Activated naive CD4-positive, alpha-beta T cell treated with anti-CD3 and anti-CD28 coated beads for 36 hours (primary cell): Measurements from ENCODE around the gene EPS8. TPM values are rescaled to one million over a fixed set of nuclear protein-coding genes. Genes with fewer than 3 reads are reported as not detected.

Experiments
- CTCF ChIA-PET: fragments of 350-600 bp; sonication (Branson Sonifier 250); formaldehyde crosslinking; loops from one replicate; lab custom pipeline; 2021; ENCODE audit warnings: antibody characterized with exemption; lab: Charles Lee
- DNase-seq: peaks from one replicate; pipeline ENCODE4 v3.0.0-alpha.2; 2020
- H3K27ac Mint-ChIP-seq: one replicate; pipeline ENCODE4 v1.8.0; 2021; ENCODE audit warnings: mild to moderate bottlenecking, mixed read lengths
- H3K27me3 Mint-ChIP-seq: one replicate; pipeline ENCODE4 v1.8.0; 2021; ENCODE audit warnings: low read depth, mixed read lengths
- H3K36me3 Mint-ChIP-seq: one replicate; pipeline ENCODE4 v1.8.0; 2021; ENCODE audit warnings: low read depth, mixed read lengths
- H3K4me1 Mint-ChIP-seq: one replicate; pipeline ENCODE4 v1.8.0; 2021; ENCODE audit warnings: low read depth, mixed read lengths
- H3K4me3 Mint-ChIP-seq: one replicate; pipeline ENCODE4 v1.8.0; 2021; ENCODE audit warnings: mild to moderate bottlenecking, moderate library complexity, mixed read lengths
- H3K9me3 Mint-ChIP-seq: one replicate; pipeline ENCODE4 v1.8.0; 2021; ENCODE audit warnings: mixed read lengths
- intact Hi-C: fragments of 100-400 bp; cut with micrococcal nuclease; formaldehyde crosslinking; loops from one replicate; pipeline ENCODE4 v1.15.1; 2023
- total RNA-seq, 2 experiments: library from RNA; stranded (reverse); gene quantifications; one replicate each; pipeline ENCODE4 v1.2.3, GENCODE V29; 2021

Gene EPS8
- total RNA-seq, 2 experiments from 2014 or later = 3.2 to 5.6 TPM

DNA sequence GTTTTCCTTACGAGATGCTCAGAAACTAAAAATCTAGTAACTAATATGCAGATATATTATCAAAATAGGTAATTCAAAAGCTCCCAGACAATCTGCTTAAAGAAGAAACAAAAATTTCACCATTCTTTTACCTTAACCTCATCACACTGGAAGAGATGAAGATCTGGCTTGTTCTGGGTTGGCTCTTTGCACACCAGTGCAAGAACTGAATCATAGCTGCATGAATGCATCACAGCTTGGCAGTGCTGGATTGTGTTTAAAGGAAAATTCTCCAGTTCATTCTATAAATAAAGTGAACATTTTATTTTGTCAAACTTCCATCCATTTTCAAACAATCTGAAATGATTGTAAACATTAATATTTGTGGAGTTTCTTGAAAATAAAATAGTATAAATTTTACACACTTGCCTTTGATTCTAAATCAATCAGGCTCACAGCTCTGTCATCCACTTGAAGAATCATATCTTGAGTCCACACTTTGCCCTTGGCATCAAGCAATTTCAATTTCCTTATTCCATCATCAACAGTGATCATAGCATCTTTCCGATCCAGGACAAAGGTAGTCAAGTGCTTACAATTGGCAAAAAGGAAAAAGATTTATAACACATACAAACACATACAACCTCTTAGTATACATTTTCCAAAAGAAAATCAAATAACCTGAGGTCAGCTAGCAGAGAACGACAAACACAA lies 119.8 kb downstream of the EPS8 start:
- no peak overlapping the region for H3K27ac Mint-ChIP-seq
- CTCF ChIA-PET = interaction anchor here (1.1 kb wide), 1 partner anchor 9 kb away, joined by 3 read pairs; no protein-coding TSS in a partner anchor
- no peaks in the 10 kb centered on the region for H3K27me3 Mint-ChIP-seq
- intact Hi-C loops = no loop called here
- DNase-seq = no peak
- H3K36me3 Mint-ChIP-seq = no peaks in the 10 kb centered on the region
- H3K4me1 Mint-ChIP-seq = no peaks in the 10 kb centered on the region
- H3K9me3 Mint-ChIP-seq = no peaks in the 10 kb centered on the region
- no peak overlapping the region for H3K4me3 Mint-ChIP-seq

DNA sequence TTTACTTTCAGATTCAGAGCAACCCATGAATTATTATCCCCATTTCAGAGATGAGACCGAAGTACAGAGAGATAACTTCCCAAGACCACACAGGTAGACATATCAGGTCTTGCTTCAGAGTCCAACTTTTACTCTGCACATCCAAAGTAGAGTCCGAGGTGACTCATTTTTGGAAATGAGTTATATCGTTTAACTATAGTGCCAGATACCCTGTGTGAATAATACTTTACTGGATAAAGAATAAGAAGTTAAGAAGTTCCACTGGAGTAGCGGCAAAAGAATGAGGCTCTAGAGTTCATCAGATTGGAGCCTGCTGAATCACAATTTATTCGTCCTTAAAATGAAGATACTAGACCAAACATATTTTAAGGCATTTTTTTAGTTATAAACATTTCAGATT lies 124.7 kb downstream of the EPS8 start:
- intact Hi-C loops = no loop called here
- DNase-seq = no peak
- no peaks in the 10 kb centered on the region for H3K27me3 Mint-ChIP-seq
- CTCF ChIA-PET = no interaction called here
- no peaks in the 10 kb centered on the region for H3K9me3 Mint-ChIP-seq
- H3K27ac Mint-ChIP-seq = no peak overlapping the region
- H3K4me1 Mint-ChIP-seq = no peaks in the 10 kb centered on the region
- H3K4me3 Mint-ChIP-seq = no peak overlapping the region
- H3K36me3 Mint-ChIP-seq = no peaks in the 10 kb centered on the region

GRCh38 chr12:15662983-15663659 lies 126.1 kb downstream of the EPS8 start:
- intact Hi-C loops = no loop called here
- no peak for DNase-seq
- CTCF ChIA-PET = interaction anchor here (0.7 kb wide), 1 partner anchor 198 kb away, joined by 3 read pairs; no protein-coding TSS in a partner anchor
- Mint-ChIP-seq H3K4me3 (no peak overlapping the region), H3K27ac (no peak overlapping the region), H3K36me3 (no peaks in the 10 kb centered on the region), H3K9me3 (no peaks in the 10 kb centered on the region), H3K4me1 (no peaks in the 10 kb centered on the region), H3K27me3 (no peaks in the 10 kb centered on the region)

DNA sequence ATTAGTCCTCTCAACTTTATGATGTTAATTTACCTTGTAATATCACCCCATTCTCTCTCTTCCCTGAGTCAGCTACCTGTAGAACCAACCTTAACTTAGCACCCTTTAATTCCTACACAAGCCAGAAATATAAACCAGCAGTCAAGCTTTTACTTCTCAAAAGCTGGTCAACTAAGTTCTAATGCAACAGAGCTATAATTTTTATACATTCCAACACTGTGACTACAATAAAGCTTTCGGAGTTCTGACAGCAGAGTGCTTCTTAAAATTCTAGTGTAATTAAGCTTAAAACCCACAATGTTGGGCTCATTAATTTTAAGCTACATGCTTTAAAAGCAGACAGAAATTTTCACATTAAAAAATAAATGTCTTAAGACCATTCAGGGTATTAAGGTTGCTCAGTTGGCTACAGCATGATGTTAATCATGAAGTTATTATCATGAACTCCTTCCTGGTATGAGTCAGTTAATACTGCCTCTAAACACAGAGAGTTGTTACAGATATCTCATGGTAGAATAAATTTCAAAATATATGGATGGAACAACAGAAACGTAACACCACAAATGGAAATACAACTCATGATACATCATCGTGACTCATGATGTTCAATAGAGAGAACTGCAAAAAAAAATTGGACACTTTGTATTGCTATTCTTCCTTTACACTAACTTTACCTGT lies 126.7 kb downstream of the EPS8 start:
- intact Hi-C loops = no loop called here
- Mint-ChIP-seq H3K4me3 (no peak overlapping the region), H3K36me3 (no peaks in the 10 kb centered on the region), H3K9me3 (no peaks in the 10 kb centered on the region), H3K27me3 (no peaks in the 10 kb centered on the region), H3K27ac (no peak overlapping the region), H3K4me1 (no peaks in the 10 kb centered on the region)
- no peak for DNase-seq
- CTCF ChIA-PET = interaction anchor here (0.7 kb wide), 1 partner anchor 198 kb away, joined by 3 read pairs; no protein-coding TSS in a partner anchor

GRCh38 chr12:15651371-15651770 lies 137.8 kb downstream of the EPS8 start:
- CTCF ChIA-PET = no interaction called here
- intact Hi-C loops = no loop called here
- no peaks in the 10 kb centered on the region for H3K27me3 Mint-ChIP-seq
- no peak for DNase-seq
- H3K4me3 Mint-ChIP-seq = no peak overlapping the region
- no peak overlapping the region for H3K27ac Mint-ChIP-seq
- no peaks in the 10 kb centered on the region for H3K9me3 Mint-ChIP-seq
- no peaks in the 10 kb centered on the region for H3K36me3 Mint-ChIP-seq
- no peaks in the 10 kb centered on the region for H3K4me1 Mint-ChIP-seq

GRCh38 chr12:15650399-15651128 lies 138.6 kb downstream of the EPS8 start:
- CTCF ChIA-PET = no interaction called here
- Mint-ChIP-seq H3K27ac (no peak overlapping the region), H3K36me3 (no peaks in the 10 kb centered on the region), H3K27me3 (no peaks in the 10 kb centered on the region), H3K9me3 (no peaks in the 10 kb centered on the region), H3K4me1 (no peaks in the 10 kb centered on the region), H3K4me3 (no peak overlapping the region)
- intact Hi-C loops = no loop called here
- DNase-seq = no peak

DNA sequence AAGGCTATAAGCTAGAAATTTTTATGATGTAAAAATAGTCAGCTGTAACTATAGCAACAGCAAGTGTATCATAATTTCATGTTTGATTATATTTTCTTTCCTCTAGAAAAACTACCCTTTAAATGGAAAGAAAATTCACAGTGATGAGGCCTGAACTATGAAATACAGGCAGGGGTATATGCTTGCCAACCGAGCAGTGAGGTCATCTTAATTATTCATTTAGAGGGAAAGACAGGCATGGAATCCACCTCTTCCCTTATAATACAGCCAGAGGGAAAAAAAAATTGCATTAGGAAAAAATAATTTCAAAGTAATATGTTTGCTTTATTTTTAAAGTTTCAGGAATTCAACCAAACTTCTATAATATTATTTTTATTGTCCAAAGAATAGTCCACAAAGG lies 139.8 kb downstream of the EPS8 start:
- H3K27me3 Mint-ChIP-seq = no peaks in the 10 kb centered on the region
- no peak overlapping the region for H3K27ac Mint-ChIP-seq
- no peaks in the 10 kb centered on the region for H3K36me3 Mint-ChIP-seq
- DNase-seq = no peak
- no peaks in the 10 kb centered on the region for H3K9me3 Mint-ChIP-seq
- CTCF ChIA-PET = no interaction called here
- intact Hi-C loops = no loop called here
- H3K4me3 Mint-ChIP-seq = no peak overlapping the region
- no peaks in the 10 kb centered on the region for H3K4me1 Mint-ChIP-seq

DNA sequence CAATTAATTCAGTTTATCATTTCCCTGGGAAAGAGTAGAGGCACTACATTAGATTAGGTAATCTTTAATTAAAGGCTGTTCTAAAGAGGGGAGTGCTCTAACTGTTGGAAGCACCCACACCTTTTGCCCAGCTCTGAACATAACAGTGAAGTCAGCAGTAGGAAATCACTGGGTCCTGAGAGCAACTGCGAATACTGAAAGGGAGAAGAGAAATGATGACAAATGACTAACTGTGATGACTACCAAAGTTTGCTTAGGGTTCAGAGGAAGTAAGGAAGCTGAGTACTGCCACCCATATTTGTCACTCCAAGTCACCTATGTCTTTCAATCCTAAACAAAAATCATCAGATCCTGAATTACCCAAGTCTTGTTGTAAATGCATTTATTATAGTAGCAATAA lies 140.6 kb downstream of the EPS8 start:
- no peaks in the 10 kb centered on the region for H3K4me1 Mint-ChIP-seq
- CTCF ChIA-PET = no interaction called here
- H3K27ac Mint-ChIP-seq = no peak overlapping the region
- H3K36me3 Mint-ChIP-seq = no peaks in the 10 kb centered on the region
- no peaks in the 10 kb centered on the region for H3K27me3 Mint-ChIP-seq
- H3K9me3 Mint-ChIP-seq = no peaks in the 10 kb centered on the region
- no peak overlapping the region for H3K4me3 Mint-ChIP-seq
- intact Hi-C loops = no loop called here
- DNase-seq = no peak

- CTCF ChIA-PET = no interaction called here
- H3K4me3 Mint-ChIP-seq = no peak overlapping the region
- intact Hi-C loops = no loop called here
These were observed 142.6 kb downstream of the EPS8 start for GRCh38 chr12:15646581-15646980.

DNA sequence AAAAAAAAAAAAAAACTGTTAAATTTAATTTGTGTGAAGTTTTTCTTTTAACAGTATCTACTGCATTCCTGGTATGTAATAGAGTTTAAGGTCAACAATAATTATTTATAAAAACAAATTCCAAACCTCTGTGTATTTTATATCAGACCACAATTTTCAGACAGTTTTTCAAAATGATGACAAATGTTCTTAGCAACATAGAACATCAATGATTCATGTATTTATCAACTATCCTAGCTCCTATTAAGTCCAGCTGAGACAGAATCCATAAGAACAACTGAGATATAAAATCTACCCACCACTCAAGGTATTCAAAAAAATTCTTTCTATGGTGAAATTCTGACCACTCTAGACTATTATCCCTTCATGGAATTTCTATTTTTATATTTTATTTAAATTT lies 144.5 kb downstream of the EPS8 start:
- no peak for DNase-seq
- intact Hi-C loops = no loop called here
- no peaks in the 10 kb centered on the region for H3K27me3 Mint-ChIP-seq
- H3K4me1 Mint-ChIP-seq = no peaks in the 10 kb centered on the region
- no peak overlapping the region for H3K27ac Mint-ChIP-seq
- H3K4me3 Mint-ChIP-seq = no peak overlapping the region
- CTCF ChIA-PET = no interaction called here
- no peaks in the 10 kb centered on the region for H3K9me3 Mint-ChIP-seq
- H3K36me3 Mint-ChIP-seq = no peaks in the 10 kb centered on the region

More at GRCh38 chr12:15646581-15646980, 142.6 kb downstream of the EPS8 start:
- no peak for DNase-seq
- H3K27me3 Mint-ChIP-seq = no peaks in the 10 kb centered on the region
- no peaks in the 10 kb centered on the region for H3K9me3 Mint-ChIP-seq
- no peak overlapping the region for H3K27ac Mint-ChIP-seq
- no peaks in the 10 kb centered on the region for H3K4me1 Mint-ChIP-seq
- no peaks in the 10 kb centered on the region for H3K36me3 Mint-ChIP-seq

DNA sequence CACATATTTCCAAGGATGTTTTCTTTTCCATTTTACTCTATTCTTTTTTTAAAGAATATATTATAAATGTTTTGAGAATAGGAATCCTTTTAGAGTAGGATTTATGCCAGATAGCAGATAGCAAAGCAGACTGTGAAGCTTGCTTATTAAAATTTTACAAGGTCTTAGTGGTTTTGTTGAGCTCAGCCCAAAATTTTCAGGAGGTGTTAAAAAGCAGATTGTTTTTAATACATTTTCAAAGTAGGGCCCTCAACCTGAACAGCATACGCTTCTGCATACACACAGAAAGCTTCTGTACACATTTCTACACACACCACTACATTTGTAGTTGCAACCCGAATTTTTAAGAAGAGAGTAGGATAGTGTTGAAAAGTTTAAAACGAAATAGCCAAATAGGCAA lies 151.0 kb downstream of the EPS8 start:
- CTCF ChIA-PET = no interaction called here
- Mint-ChIP-seq H3K4me1 (no peaks in the 10 kb centered on the region), H3K36me3 (no peaks in the 10 kb centered on the region), H3K4me3 (no peak overlapping the region), H3K27me3 (no peaks in the 10 kb centered on the region), H3K27ac (no peak overlapping the region), H3K9me3 (no peaks in the 10 kb centered on the region)
- no peak for DNase-seq
- intact Hi-C loops = no loop called here
